Measurements from ENCODE around the gene IL6ST. TPM values are rescaled to one million over a fixed set of nuclear protein-coding genes. Genes with fewer than 3 reads are reported as not detected.

The IL6ST gene
- total RNA-seq, 1 experiment from 2014 or later = 60.2 TPM

DNA sequence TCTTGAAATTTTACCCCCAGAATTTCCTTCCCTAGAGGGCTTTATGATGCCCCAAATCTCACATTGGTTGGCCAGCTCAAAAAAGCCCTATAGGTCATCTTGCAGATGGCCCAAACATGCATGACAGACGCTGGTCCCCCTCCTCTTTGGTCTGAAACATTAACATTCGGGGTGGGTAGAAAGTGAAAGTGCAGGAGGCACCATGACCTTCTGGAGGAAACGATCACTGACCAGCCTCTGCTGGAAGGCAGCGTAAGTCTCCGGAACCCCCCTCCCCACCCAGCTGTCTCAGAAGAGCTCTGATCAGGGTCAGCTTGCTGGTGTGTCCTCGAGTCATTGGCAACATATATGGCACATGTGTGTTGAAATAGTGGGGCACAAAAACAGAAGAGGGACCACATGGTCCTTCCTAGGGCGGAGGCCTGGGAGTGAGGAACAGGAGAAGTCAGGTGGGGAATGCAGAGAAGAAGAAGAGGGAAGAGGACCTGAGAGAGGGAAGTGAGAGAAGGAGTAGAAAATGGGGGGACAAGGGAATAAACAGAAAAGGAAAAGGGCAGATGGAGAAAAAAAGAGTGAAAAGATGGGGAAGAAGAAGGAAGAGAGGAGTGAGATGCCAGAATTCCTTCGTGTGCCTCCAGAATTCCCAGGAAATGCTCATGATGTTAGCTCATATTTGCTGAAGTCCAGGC, 97.4 kb downstream of the IL6ST start:
- Histone ChIP-seq H3K4me3 (no peak overlapping the region), H3F3A (ENCODE audit: insufficient read depth, low read depth) (no peaks in the 10 kb centered on the region), H4K20me1 (ENCODE audit: insufficient read depth) (no peaks in the 10 kb centered on the region), H3K4me2 (no peak overlapping the region), H3K9me2 (ENCODE audit: insufficient read depth) (no peaks in the 10 kb centered on the region), H3K27ac (no peak overlapping the region), H3K4me1 (replicated peaks; ENCODE audit: insufficient read depth) (0 out of 2 replicates have a peak, but pooled peaks cover 6% of the 10 kb centered on the region), H3K36me3 (ENCODE audit: low read depth) (no peaks in the 10 kb centered on the region), H3K27me3 (ENCODE audit: insufficient read depth, low read depth) (no peaks in the 10 kb centered on the region), H2AFZ (no peak overlapping the region), H3K9me3 (ENCODE audit: insufficient read depth, low read depth) (no peaks in the 10 kb centered on the region), H3K79me2 (ENCODE audit: low read depth) (no peaks in the 10 kb centered on the region)
- no peak for DNase-seq
- intact Hi-C loops (cut with micrococcal nuclease; ENCODE audit: unreplicated experiment) = no loop called here
- TF ChIP-seq EZH2 (IDR thresholded peaks at IDR 0.05; ENCODE audit: low read depth) (no peak), CTCF (conservative IDR thresholded peaks at IDR 0.05) (no peak)
- BruUV-seq (replicated peaks) = no TSS peak
- ChIA-PET POLR2A (ENCODE audit: unreplicated experiment) (no interaction called here), CTCF (no interaction called here)

GRCh38 chr5:55896663-55897062, 98.1 kb downstream of the IL6ST start:
- Histone ChIP-seq H3K4me1 (replicated peaks; ENCODE audit: insufficient read depth) (0 out of 2 replicates have a peak, but pooled peaks cover 6% of the 10 kb centered on the region), H4K20me1 (ENCODE audit: insufficient read depth) (no peaks in the 10 kb centered on the region), H2AFZ (no peak overlapping the region), H3K4me3 (no peak overlapping the region), H3F3A (ENCODE audit: insufficient read depth, low read depth) (no peaks in the 10 kb centered on the region), H3K9me2 (ENCODE audit: insufficient read depth) (no peaks in the 10 kb centered on the region), H3K9me3 (ENCODE audit: insufficient read depth, low read depth) (no peaks in the 10 kb centered on the region), H3K27ac (no peak overlapping the region), H3K36me3 (ENCODE audit: low read depth) (no peaks in the 10 kb centered on the region), H3K27me3 (ENCODE audit: insufficient read depth, low read depth) (no peaks in the 10 kb centered on the region), H3K79me2 (ENCODE audit: low read depth) (no peaks in the 10 kb centered on the region), H3K4me2 (no peak overlapping the region)
- ChIA-PET POLR2A (ENCODE audit: unreplicated experiment) (interaction anchor here (0.6 kb wide), 1 partner anchor 22 kb away, joined by 3 read pairs; no protein-coding TSS in a partner anchor), CTCF (no interaction called here)
- intact Hi-C loops (cut with micrococcal nuclease; ENCODE audit: unreplicated experiment) = no loop called here
- DNase-seq = no peak
- TF ChIP-seq EZH2 (IDR thresholded peaks at IDR 0.05; ENCODE audit: low read depth) (no peak), CTCF (conservative IDR thresholded peaks at IDR 0.05) (no peak)
- BruUV-seq (replicated peaks) = no TSS peak

DNA sequence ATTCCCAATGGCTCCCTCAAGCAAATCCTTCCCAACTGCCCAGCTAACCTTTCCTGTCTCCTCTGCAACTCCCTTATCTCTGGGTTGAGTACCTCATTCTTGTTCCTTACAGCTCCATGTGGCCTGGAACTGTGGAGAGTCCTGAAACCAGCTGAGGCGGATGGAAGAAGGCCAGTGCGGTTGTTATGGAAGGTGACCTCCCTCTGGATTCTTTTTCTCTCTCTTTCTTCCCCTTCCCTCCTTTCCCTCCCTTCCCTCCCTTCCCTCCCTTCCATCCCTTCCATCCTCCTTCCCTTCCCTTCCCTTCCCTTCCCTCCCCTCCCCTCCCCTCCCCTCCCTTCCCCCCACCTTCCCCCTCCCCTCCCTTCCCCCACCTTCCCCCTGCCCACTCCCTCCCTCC, 98.5 kb downstream of the IL6ST start:
- ChIA-PET CTCF (no interaction called here), POLR2A (ENCODE audit: unreplicated experiment) (interaction anchor here (0.6 kb wide), 1 partner anchor 22 kb away, joined by 3 read pairs; no protein-coding TSS in a partner anchor)
- Histone ChIP-seq H3K4me2 (no peak overlapping the region), H3K36me3 (ENCODE audit: low read depth) (no peaks in the 10 kb centered on the region), H3F3A (ENCODE audit: insufficient read depth, low read depth) (no peaks in the 10 kb centered on the region), H4K20me1 (ENCODE audit: insufficient read depth) (no peaks in the 10 kb centered on the region), H3K4me1 (replicated peaks; ENCODE audit: insufficient read depth) (0 out of 2 replicates have a peak, but pooled peaks cover 6% of the 10 kb centered on the region), H3K9me3 (ENCODE audit: insufficient read depth, low read depth) (no peaks in the 10 kb centered on the region), H3K4me3 (no peak overlapping the region), H3K9me2 (ENCODE audit: insufficient read depth) (no peaks in the 10 kb centered on the region), H3K27me3 (ENCODE audit: insufficient read depth, low read depth) (no peaks in the 10 kb centered on the region), H2AFZ (no peak overlapping the region), H3K79me2 (ENCODE audit: low read depth) (no peaks in the 10 kb centered on the region), H3K27ac (no peak overlapping the region)
- BruUV-seq (replicated peaks) = no TSS peak
- intact Hi-C loops (cut with micrococcal nuclease; ENCODE audit: unreplicated experiment) = no loop called here
- DNase-seq = no peak
- TF ChIP-seq CTCF (conservative IDR thresholded peaks at IDR 0.05) = no peak
- TF ChIP-seq EZH2 (IDR thresholded peaks at IDR 0.05; ENCODE audit: low read depth) = no peak

All from PC-9 (cell line).